HG03575 (cell line): ENCODE measurements around the gene ACSF3.

Source experiments
- ATAC-seq: cut with Tn5 transposase; IDR thresholded peaks from one replicate; pipeline ENCODE4 v1.9.1; 2021; ENCODE audit not compliant: unreplicated experiment, insufficient number of reproducible peaks, low FRiP score; ENCODE audit errors: extremely low read depth

The ACSF3 gene

GRCh38 chr16:89150090-89150835 lies 56.6 kb downstream of the ACSF3 start:
- no peak for ATAC-seq

DNA sequence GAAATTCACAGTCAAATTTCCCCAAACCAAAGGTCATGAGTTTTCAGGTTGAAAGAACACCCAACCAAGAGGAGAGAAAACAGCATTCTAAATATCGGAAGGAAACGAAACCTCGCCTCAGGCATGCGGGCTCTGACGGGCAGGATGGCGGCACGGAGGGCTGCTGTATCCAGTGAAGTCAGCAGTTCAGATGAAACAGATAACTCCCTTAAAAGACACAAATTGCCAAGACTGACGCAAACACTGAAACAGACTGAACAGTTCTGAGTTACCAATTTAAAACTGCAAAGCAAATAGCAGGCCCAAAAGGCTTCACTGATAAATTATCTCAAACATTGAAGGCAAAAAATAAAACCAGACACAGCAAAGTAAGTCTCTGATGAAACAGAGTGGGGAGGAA lies 57.3 kb downstream of the ACSF3 start:
- no peak for ATAC-seq

GRCh38 chr16:89152831-89153700 lies 59.4 kb downstream of the ACSF3 start:
- ATAC-seq = no peak

DNA sequence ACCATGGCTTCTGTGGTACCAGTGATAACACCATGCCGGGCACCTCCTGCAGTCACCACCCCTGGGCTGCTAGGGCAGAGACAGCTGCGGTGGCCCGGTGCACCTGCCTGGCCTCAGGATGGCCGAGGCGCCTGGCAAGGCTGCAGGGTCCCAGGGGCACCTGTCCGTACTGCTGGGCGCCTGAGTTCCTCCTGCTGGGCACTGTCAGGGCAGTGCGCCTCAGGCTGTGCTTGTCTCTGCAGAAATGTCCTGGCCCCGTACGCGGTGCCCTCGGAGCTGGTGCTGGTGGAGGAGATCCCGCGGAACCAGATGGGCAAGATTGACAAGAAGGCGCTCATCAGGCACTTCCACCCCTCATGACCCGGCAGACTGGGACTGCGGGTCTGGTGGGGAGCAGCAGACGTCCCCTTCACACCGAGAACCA lies 60.2 kb downstream of the ACSF3 start:
- no peak for ATAC-seq

GRCh38 chr16:89154390-89155183 lies 60.9 kb downstream of the ACSF3 start:
- ATAC-seq = no peak

DNA sequence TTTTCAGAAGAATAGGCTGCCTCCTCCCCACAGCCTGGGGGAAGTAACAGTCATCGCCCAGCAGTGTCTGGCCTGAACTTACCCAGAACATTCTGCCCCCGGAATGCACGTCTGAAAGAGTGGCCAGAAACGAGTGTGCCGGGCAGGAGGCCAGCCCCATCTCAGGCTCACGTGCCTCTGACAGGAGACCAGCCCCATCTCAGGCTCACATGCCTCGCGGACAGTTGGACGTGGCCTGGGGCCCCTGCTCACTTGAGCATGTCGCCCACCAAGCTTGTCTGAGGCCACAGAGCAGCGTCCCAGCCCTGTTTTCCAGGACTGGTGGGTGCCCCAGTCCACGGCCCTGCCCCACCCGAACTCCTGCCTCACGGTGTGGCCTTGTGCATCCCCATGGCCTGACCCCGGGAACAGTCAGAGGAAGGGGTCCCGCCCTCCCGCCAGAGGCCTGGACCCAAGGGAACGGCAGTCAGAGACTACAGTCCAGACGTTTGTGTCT lies 61.6 kb downstream of the ACSF3 start:
- no peak for ATAC-seq

GRCh38 chr16:89155851-89156739 lies 62.4 kb downstream of the ACSF3 start:
- no peak for ATAC-seq

DNA sequence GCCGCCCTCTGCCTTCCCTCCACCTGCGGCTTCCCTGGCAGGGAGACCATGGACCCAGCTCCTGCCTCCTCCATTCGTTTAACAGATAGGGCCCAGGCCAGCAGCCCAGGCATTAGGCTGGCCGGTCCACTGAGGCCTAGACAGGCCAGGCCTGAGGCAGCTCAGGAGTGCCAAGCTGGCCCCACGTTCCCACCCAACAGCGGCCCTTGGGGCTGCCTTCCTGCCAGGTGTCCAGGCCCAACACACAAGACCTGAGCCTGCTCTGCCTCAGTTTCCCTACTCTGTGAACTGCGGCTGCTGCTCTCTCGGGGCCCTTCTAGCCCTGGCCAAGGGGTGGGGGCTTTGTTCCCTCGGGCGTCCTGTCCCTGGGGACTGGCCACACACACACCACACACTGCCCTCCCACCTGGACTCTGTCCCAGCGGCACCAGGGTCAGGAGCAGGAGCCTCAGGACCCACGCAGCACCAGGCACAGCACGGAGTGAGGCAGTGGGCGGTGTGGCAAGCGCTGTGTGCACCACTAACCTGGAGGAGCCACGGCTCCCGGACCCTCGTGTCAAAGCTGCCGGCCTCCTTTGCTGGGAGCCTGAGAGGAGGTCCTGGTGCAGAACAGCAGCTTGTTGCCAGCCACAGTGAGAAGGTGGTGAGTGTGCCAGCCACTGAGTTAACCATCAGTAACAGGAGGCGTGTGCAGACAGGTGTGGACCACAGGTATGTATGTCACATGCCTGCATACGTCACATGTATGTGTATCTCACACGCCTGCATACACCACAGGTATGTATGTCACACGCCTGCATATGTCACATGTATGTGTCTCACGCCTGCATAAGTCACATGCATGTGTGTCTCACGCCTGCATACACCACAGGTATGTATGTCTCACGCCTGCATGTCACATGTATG lies 63.3 kb downstream of the ACSF3 start:
- ATAC-seq = no peak

DNA sequence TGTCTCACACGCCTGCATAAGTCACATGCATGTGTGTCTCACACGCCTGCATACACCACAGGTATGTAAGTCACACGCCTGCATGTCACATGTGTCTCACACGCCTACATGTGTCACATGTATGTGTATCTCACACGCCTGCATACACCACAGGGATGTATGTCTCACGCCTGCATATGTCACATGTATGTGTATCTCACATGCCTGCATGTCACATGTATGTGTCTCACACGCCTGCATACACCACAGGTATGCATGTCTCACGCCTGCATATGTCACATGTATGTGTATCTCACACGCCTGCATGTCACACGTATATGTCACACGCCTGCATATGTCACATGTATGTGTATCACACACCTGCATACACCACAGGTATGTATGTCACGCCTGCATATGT lies 64.1 kb downstream of the ACSF3 start:
- ATAC-seq = no peak

GRCh38 chr16:89159066-89159849 lies 65.6 kb downstream of the ACSF3 start:
- ATAC-seq = no peak

GRCh38 chr16:89159850-89160354 lies 66.2 kb downstream of the ACSF3 start:
- no peak for ATAC-seq

DNA sequence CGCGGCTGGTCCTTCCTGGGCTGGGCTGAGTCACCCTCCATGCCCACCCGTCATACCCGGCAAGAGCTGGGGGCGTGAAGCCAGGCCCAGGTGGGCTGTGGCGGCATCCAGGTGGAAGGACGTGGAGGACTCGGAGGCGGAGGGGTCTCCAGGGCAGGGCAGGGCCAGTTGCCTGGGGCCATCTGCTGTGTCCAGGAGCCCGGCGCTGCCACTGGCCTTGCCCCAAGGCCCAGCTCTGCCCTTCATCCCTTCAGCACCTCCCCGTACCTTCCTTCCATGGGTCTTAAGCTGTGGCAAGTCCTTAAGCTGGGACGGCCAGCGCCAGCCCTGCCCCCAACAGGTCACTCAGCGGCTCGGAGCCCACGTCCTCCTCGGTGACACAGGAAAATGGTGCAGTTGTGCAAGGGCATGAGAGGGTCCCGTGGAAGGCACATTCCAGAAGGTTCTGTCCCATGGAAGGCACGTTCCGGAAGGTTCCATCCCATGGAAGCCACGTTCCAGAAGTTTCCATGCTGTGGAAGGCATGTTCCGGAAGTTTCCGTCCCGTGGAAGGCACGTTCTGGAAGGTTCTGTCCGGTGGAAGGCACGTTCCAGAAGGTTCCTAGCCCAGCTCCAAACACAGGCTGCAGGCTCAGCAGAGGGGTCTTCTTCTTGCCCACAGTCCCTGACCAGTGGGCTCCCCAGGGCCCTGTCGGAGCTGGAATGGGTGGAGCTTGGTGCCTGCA lies 67.5 kb downstream of the ACSF3 start:
- ATAC-seq = no peak

- no peak for ATAC-seq
Measured at GRCh38 chr16:89161763-89162713, 68.4 kb downstream of the ACSF3 start.

GRCh38 chr16:89163297-89163696 lies 69.6 kb downstream of the ACSF3 start:
- no peak for ATAC-seq

GRCh38 chr16:89164436-89164835 lies 70.8 kb downstream of the ACSF3 start:
- ATAC-seq = no peak
